Skeletal muscle cell (primary cell): Measurements from ENCODE around the gene YPEL2.
A peak's percentile ranks its signal among the peaks of the same experiment; 100 is the strongest.

Experiments
- DNase-seq: peaks from one replicate; pipeline ENCODE4 v3.0.0-alpha.2; 2010; ENCODE audit warnings: low read depth
- H3K4me3 ChIP-seq: 2 replicates; pipeline ENCODE4 v1.5.1; 2011; ENCODE audit warnings: low read depth, mild to moderate bottlenecking, control low read depth, low read length, moderate library complexity

The YPEL2 gene

GRCh38 chr17:59423137-59423724, 91.8 kb downstream of the YPEL2 start:
- no peak overlapping the region for H3K4me3 ChIP-seq
- peak; percentile 83 for DNase-seq

GRCh38 chr17:59423903-59424302, 92.4 kb downstream of the YPEL2 start:
- no peak for DNase-seq
- no peak overlapping the region for H3K4me3 ChIP-seq

DNA sequence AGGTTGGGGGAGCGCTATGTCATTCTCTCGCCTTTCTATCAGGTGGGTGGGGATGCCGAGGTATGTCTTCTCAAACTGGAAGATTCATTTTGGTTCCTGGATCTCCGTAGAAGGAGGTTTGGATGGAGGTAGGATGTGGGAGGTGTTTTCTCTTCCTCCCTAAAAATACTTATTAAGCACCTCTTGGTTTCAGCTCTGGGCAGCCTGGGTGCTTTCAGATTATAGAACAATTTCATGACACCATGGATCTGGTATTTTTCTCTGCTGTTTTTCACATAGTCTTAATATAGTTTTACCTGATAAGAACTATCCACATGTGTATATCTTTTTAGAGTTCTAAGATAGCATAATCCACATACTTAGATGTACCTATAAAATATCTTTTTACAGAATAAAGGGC, 92.9 kb downstream of the YPEL2 start:
- H3K4me3 ChIP-seq, result no peak overlapping the region

DNA sequence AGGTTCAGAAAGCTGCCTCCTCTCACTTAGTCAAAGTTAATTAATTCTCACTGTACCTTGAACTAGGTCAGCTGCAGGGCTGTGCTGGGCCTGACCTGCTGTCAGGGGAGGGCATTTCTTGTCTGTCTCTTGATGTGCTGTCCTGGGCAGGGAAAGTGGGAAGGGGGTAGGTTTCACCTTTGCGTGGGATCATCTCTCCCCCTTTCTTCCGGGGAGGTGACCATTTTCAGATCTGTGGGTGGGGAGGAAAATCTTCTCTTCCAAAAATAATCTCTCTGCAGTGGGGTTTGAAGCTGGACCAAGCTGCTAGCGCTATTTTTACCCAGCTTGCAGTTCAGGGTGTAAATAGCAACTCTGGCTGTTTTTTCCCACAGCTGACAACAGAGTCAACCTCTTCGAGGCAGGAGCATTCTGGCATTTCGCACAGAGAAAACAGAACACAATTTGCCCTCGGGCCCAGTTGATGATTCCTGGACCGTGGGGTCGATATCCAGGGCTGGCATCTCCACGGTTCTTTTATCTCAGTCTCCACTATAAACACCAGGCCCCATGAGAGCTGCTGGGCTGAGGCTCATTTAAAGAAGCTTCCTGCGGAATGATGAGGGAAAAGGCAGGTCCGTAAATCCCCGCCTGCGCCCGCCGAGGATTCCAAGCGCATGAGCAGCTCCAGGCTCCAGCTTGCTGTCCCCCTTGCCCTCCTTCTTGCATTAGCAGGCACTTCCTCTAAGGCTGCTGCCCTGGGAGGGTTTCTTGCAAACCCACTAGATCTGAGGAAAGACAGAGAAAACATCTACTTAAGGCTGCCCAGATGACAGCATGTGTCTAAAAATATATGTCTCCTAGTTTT, 93.9 kb downstream of the YPEL2 start:
- no peak overlapping the region for H3K4me3 ChIP-seq
- peak; percentile 75 for DNase-seq

More for the DNA sequence above, 92.9 kb downstream of the YPEL2 start:
- no peak for DNase-seq

GRCh38 chr17:59426031-59426430, 94.6 kb downstream of the YPEL2 start:
- DNase-seq, result no peak
- H3K4me3 ChIP-seq, result no peak overlapping the region

DNA sequence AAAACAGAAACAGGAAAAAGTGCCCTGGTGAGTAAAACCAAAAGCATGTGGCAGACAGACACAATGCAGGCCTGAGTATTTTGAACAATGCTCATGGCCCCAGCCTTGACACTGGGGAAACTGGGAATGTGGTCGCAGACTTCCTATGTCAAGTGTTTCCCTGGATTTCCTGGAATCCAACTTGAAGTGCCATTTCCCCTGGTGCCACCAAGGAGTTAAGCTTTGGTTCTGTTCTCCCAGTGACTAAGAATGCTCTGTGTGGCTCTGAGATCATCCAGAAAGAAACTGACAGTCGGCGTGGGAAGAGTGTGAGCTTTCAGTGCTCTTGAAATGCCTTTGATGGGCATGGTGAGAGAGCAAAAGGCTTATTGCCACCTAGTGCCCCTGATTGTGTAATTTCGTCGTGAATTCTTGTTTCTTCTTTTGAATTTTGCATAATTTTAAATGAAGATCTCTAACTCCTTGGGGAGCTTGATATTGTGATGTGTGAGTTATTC, 96.0 kb downstream of the YPEL2 start:
- peak; percentile 44 for DNase-seq

GRCh38 chr17:59427996-59428395, 96.5 kb downstream of the YPEL2 start:
- peak; percentile 46 for DNase-seq

More for the DNA sequence above, 96.0 kb downstream of the YPEL2 start:
- no peak overlapping the region for H3K4me3 ChIP-seq

DNA sequence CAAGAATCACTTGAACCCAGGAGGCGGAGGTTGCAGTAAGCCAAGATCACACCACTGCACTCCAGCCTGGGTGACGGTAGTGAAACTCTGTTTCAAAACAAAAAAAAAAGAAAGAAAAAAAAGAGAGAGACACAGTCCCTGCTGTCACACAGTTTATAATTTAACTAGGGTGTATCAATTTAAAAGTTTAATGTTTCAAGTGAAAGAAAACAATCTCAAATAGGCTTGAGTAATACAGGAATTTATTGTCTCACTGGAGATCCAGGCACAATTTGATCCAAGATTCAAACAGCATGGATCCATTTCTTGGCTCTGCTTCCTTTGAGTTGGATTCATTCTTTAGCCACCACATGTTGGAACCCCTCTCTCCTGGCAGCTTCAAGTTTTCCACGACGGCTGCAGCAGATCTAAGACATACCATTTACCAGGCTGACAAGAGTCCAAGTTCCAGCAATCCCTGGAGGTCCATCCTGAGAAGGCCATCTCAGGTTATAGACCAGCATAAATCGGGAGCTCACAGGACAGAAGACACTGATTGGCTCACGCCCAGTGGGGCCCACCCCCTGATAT, 97.5 kb downstream of the YPEL2 start:
- no peak for DNase-seq
- H3K4me3 ChIP-seq, result no peak overlapping the region

More at GRCh38 chr17:59427996-59428395, 96.5 kb downstream of the YPEL2 start:
- H3K4me3 ChIP-seq, result no peak overlapping the region

DNA sequence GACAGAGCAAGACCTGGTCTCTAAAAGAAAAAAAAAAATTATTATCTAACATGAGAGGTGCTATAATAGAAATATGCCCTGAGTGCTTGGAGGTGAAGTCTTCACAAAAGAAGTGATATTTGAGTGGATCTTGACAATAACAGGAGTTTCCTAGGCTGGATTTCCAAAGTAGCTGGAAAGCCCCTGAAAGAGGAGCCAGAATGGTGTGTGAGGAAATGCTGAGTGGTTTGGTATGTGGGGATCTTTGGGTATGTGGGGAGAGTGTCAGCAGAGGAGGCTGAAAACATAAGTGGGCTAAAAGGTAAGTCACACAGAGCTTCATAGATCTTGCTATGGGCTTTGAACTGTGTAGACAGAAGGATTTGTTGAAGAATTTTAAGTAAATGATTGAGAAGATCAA, 100.1 kb downstream of the YPEL2 start:
- H3K4me3 ChIP-seq, result no peak overlapping the region
- no peak for DNase-seq

- H3K4me3 ChIP-seq, result no peak overlapping the region
- DNase-seq, result no peak
Measured at GRCh38 chr17:59432657-59433056, 101.2 kb downstream of the YPEL2 start.

DNA sequence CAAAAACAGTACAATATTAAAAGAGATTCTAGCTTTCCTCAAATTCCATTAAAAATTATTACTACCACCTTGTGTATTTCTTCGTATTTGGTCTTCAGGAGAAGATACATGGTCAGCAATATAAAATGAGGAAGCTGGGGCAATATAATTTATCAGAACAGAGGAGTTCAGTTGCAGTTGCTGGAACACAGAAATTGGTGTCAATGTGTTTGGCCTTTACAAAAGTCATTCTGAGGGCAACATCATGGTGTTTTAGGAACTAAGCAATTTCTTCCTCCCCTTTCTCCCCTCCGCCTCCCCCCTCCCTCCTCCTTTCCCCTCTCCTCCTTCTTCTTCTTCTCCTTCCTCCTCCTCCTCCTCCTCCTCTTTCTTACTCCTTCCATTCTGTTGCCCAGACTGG, 102.1 kb downstream of the YPEL2 start:
- no peak overlapping the region for H3K4me3 ChIP-seq
- no peak for DNase-seq

- H3K4me3 ChIP-seq, result no peak overlapping the region
- DNase-seq, result no peak
Measured at GRCh38 chr17:59434429-59434828, 103.0 kb downstream of the YPEL2 start.

- peak; percentile 63 for DNase-seq
- no peak overlapping the region for H3K4me3 ChIP-seq
Measured at GRCh38 chr17:59435238-59435637, 103.8 kb downstream of the YPEL2 start.

DNA sequence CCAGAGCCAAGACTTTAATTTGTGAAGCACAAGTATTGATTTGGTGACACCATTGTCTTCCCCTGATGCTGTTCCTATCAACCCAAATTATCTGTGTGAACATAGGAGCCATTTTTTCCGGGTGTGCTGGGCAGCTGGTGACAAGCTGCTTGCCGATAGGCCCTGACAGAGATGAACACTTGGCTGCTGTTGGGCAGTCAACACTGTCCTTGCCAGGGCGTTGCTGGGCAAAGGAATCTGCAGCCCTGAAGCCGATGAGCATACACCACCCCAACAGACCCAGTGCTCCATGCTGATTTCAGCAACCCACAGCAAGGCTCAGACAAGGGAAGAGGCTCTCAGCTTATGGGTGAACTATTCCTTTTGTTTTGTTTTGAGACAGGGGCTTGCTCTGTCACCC, 105.4 kb downstream of the YPEL2 start:
- no peak for DNase-seq
- H3K4me3 ChIP-seq, result no peak overlapping the region

DNA sequence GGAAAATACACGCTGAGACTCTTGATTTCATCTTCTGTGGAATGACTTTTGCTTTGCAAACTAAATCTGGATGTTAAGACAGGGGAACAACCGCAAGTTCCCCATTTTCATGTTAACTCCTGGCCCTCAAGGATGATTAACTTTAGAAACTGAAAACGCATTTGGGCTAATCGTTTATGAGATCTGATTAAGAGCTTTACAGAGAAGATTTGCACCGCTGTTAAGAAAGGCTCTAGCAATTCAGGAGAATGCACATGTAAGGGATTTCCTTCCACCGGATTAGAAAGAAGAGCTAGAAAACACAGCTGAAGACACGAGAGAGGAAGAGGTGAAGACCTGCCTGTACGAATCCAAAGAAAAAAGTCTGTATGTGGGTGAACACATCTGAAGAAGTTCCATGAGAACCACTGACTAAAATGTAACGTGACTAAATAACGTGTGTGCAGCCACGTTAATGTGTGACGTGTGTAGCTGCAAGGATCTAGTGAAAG, 106.4 kb downstream of the YPEL2 start:
- DNase-seq, result no peak
- no peak overlapping the region for H3K4me3 ChIP-seq

GRCh38 chr17:59439262-59439661, 107.8 kb downstream of the YPEL2 start:
- no peak overlapping the region for H3K4me3 ChIP-seq
- DNase-seq, result no peak

DNA sequence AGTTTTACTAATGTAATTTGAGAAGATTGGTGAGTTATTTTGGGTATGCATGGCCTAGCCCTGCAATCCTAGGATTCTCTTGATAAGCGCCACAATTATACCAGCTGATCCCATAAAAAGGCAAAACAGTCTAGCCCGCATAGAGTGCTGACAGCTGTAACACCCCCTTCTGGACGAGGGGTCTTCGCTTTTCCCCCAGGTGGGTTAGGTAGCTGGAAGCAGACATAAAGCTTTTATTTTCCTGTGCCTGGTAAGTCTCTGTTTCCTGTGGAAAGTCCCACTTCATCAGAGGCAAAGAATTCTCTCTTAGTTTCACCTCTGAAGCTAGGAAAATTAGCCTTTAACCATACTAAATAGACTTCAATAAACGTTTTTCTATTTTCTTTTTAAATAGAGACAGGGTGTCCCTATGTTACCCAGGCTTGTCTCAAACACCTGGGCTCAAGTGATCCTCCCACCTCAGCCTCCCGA, 108.3 kb downstream of the YPEL2 start:
- no peak for DNase-seq
- H3K4me3 ChIP-seq, result no peak overlapping the region

GRCh38 chr17:59440757-59441463, 109.5 kb downstream of the YPEL2 start:
- peak; percentile 69 for DNase-seq
- no peak overlapping the region for H3K4me3 ChIP-seq

GRCh38 chr17:59441464-59442096, 110.1 kb downstream of the YPEL2 start:
- DNase-seq, result no peak
- no peak overlapping the region for H3K4me3 ChIP-seq
